Stomach (tissue), 4 donors: ENCODE data around the gene ROBO1.

ENCODE experiments used
- CTCF ChIP-seq, 7 experiments: fragments of 450-650 bp in 4 of 7; fragments of 200-600 bp in 3 of 7; sonication (generic) in 3 of 7; IDR thresholded peaks; one replicate each; pipeline ENCODE4 v1.5.1; 2016 to 2019; ENCODE audit warnings: antibody characterized with exemption in 7 of 7, control low read depth in 2 of 7, mild to moderate bottlenecking in 1 of 7
- POLR2A ChIP-seq, 4 donors: fragments of 450-650 bp; IDR thresholded peaks; one replicate each; pipeline ENCODE4 v1.6.1; 2016; ENCODE audit warnings: antibody characterized with exemption in 4 of 4, control low read depth in 2 of 4, mild to moderate bottlenecking in 1 of 4, moderate library complexity in 1 of 4

- TF ChIP-seq CTCF (IDR thresholded peaks at IDR 0.05) (no peak), POLR2A (IDR thresholded peaks at IDR 0.05) (no peak)
These were observed 42.3 kb upstream of the ROBO1 start for GRCh38 chr3:79810092-79810491.
